ENCODE measurements around the gene C2CD2L. TPM values are rescaled to one million over a fixed set of nuclear protein-coding genes. Genes with fewer than 3 reads are reported as not detected.

The C2CD2L gene
- total RNA-seq, 1 donor = 5.6 TPM

- DNase-seq (ENCODE audit: low read depth) = no peak
- TF ChIP-seq CTCF (IDR thresholded peaks at IDR 0.05; ENCODE audit: insufficient read depth, low read depth, low read length) = no peak
- no peak overlapping the region for H3K4me3 ChIP-seq (ENCODE audit: low read depth, low read length)
Measured at GRCh38 chr11:119152043-119152442, 44.9 kb downstream of the C2CD2L start.

DNA sequence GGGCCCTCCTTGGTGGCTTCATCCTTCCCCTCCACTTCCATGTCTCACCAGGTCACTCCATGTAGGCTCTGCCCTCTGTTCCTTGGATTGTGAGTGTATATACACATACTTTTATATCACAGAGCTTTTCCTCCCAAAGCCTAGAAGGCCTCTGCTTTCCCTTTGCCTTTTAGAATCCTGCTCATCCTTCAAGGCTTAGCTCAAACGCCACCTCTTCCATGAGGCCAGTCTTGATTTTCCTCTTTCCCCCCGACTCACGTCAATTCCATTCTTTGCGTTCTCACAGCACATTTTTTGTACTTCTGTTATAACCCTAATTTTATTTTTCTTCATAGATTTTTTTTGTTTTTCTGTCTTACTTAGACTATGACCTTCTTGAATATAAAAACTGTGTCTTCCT is 45.5 kb downstream of the C2CD2L start:
- no peak for TF ChIP-seq CTCF (IDR thresholded peaks at IDR 0.05; ENCODE audit: insufficient read depth, low read depth, low read length)
- no peak for DNase-seq (ENCODE audit: low read depth)
- H3K4me3 ChIP-seq (ENCODE audit: low read depth, low read length) = no peak overlapping the region

GRCh38 chr11:119153049-119153818 is 46.1 kb downstream of the C2CD2L start:
- H3K4me3 ChIP-seq (ENCODE audit: low read depth, low read length) = no peak overlapping the region
- TF ChIP-seq CTCF (IDR thresholded peaks at IDR 0.05; ENCODE audit: insufficient read depth, low read depth, low read length) = peak; percentile 9
- DNase-seq (ENCODE audit: low read depth) = no peak

- no peak for DNase-seq (ENCODE audit: low read depth)
- no peak for TF ChIP-seq CTCF (IDR thresholded peaks at IDR 0.05; ENCODE audit: insufficient read depth, low read depth, low read length)
- H3K4me3 ChIP-seq (ENCODE audit: low read depth, low read length) = no peak overlapping the region
Measured at GRCh38 chr11:119154178-119154577, 47.0 kb downstream of the C2CD2L start.

DNA sequence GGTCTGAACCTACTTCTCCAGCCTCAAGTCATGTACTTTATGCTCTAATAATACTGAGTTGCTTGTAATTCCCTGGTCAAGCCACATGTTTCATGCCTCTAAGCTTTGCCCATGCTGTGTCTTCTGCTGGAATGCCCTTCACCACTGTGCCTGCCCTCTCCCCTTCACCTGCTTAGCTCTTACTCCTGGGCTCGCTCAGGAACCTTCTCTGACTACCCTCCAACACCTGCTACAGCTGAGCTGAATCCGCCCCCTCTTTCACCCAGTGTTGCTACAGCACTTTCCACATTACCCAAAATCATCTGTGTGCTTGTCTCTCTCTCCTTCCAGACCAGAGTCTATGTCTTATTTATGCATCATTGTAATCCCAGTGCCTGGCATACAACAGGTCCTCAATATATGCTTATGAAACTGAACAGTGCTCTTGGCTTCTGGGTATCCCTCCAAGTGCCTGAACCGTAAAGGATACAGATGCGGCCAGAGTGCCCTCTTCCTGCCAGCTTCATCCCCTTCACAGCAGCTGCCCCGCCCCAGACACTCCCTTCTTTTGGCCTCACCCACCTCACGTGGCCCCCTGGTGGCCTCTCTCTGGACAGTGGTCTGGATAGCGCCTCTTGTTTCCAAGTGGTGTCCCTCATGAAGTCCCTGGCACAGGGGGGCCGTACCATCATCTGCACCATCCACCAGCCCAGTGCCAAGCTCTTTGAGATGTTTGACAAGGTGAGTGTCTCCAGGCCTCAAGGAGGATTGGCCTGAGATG is 48.8 kb downstream of the C2CD2L start:
- DNase-seq (ENCODE audit: low read depth) = peak; percentile 24
- H3K4me3 ChIP-seq (ENCODE audit: low read depth, low read length) = no peak overlapping the region
- TF ChIP-seq CTCF (IDR thresholded peaks at IDR 0.05; ENCODE audit: insufficient read depth, low read depth, low read length) = peak; percentile 39

GRCh38 chr11:119156496-119156895 is 49.4 kb downstream of the C2CD2L start:
- no peak for TF ChIP-seq CTCF (IDR thresholded peaks at IDR 0.05; ENCODE audit: insufficient read depth, low read depth, low read length)
- no peak overlapping the region for H3K4me3 ChIP-seq (ENCODE audit: low read depth, low read length)
- DNase-seq (ENCODE audit: low read depth) = no peak
